Stimulated activated CD4-positive, alpha-beta T cell treated with anti-CD3 and anti-CD28 coated beads, Interleukin-4, amount 100 ng/mL, for 4 hours (primary cell): Measurements from ENCODE around the gene CNNM3.
"Not testable (repeated sequence)": the region's sequence is repeated elsewhere in the genome, so short reads cannot be mapped to it uniquely, and the experiment has no call there.

Source experiments
- DNase-seq, 2 experiments: peaks; one replicate each; pipeline ENCODE4 v3.0.0-alpha.2; 2020

CNNM3 gene

GRCh38 chr2:96816127-96816835 is at the start of gene CNNM3:
CNNM3 (plus strand) TSS chr2:96816268; CDS start chr2:96816278, 10 bp downstream.
- peak; percentile 94 to 98 for DNase-seq

- no peak for DNase-seq
Measured at GRCh38 chr2:96767135-96767871, 48.8 kb upstream of the CNNM3 start.

GRCh38 chr2:96768083-96768561 is 47.9 kb upstream of the CNNM3 start:
- no peak for DNase-seq

GRCh38 chr2:96769814-96770213 is 46.3 kb upstream of the CNNM3 start:
- no peak for DNase-seq

- DNase-seq, result no peak
Measured at GRCh38 chr2:96770442-96771202, 45.4 kb upstream of the CNNM3 start.

GRCh38 chr2:96771796-96772618 is 44.1 kb upstream of the CNNM3 start:
- no peak for DNase-seq

- DNase-seq, result peak; percentile 31 to 62
Measured at GRCh38 chr2:96772903-96773671, 43.0 kb upstream of the CNNM3 start.

- DNase-seq, result peak; percentile 24 to 65
Measured at GRCh38 chr2:96773922-96774321, 42.1 kb upstream of the CNNM3 start.

GRCh38 chr2:96775160-96775559 is 40.9 kb upstream of the CNNM3 start:
- no peak for DNase-seq

GRCh38 chr2:96783388-96783787 is 32.7 kb upstream of the CNNM3 start:
- DNase-seq, result no peak

- DNase-seq, result no peak
Measured at GRCh38 chr2:96787411-96787810, 28.7 kb upstream of the CNNM3 start.

GRCh38 chr2:96788442-96789244 is 27.4 kb upstream of the CNNM3 start:
- no peak for DNase-seq

GRCh38 chr2:96789245-96789617 is 26.8 kb upstream of the CNNM3 start:
- DNase-seq, result no peak

- no peak for DNase-seq
Measured at GRCh38 chr2:96792772-96793749, 23.0 kb upstream of the CNNM3 start.

- DNase-seq, result no peak
Measured at GRCh38 chr2:96795076-96795475, 21.0 kb upstream of the CNNM3 start.

- not testable (repeated sequence) for DNase-seq
Measured at GRCh38 chr2:96796497-96796896, 19.6 kb upstream of the CNNM3 start.

GRCh38 chr2:96797066-96797625 is 18.9 kb upstream of the CNNM3 start:
- DNase-seq, result no peak

- no peak for DNase-seq
Measured at GRCh38 chr2:96798733-96799622, 17.1 kb upstream of the CNNM3 start.
